ENCODE data around the gene SLC25A10. TPM values are rescaled to one million over a fixed set of nuclear protein-coding genes. Genes with fewer than 3 reads are reported as not detected.

SLC25A10 gene
- total and polyA plus RNA-seq, 12 donors: 6.7 to 14.6 (median 9.4) TPM

DNA sequence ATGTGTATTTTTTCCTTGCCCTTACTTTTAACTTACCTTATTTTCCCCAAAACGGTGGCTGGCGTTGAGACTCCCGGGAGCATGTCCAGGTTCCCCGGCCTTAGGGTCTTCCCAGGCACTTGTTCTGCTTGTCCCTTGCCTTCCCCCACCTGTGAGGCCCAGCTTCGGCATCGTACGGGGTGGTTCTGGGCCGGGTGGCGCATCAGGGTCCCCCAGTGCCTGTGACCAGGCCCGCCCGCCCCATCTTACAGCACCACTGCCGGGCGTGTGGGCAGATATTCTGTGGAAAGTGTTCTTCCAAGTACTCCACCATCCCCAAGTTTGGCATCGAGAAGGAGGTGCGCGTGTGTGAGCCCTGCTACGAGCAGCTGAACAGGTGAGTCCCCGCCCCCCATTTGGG lies 20.9 kb upstream of the SLC25A10 start:
- H3K27me3 ChIP-seq: no peaks in the 10 kb centered on the region
- peaks cover 0 to 4% (median 0%) of the 10 kb centered on the region in 9 donors for H3K4me1 ChIP-seq
- peaks cover 5 to 100% (median 90%) of the 10 kb centered on the region in 9 donors for H3K36me3 ChIP-seq
- WGBS, 2 donors: 92 to 94% methylated on average over 18 of the region's 18 CpGs
- TF ChIP-seq, protein P1, sequence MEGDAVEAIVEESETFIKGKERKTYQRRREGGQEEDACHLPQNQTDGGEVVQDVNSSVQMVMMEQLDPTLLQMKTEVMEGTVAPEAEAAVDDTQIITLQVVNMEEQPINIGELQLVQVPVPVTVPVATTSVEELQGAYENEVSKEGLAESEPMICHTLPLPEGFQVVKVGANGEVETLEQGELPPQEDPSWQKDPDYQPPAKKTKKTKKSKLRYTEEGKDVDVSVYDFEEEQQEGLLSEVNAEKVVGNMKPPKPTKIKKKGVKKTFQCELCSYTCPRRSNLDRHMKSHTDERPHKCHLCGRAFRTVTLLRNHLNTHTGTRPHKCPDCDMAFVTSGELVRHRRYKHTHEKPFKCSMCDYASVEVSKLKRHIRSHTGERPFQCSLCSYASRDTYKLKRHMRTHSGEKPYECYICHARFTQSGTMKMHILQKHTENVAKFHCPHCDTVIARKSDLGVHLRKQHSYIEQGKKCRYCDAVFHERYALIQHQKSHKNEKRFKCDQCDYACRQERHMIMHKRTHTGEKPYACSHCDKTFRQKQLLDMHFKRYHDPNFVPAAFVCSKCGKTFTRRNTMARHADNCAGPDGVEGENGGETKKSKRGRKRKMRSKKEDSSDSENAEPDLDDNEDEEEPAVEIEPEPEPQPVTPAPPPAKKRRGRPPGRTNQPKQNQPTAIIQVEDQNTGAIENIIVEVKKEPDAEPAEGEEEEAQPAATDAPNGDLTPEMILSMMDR (IDR thresholded peaks at IDR 0.05): no peak
- no peak overlapping the region for H3K27ac ChIP-seq
- H3K4me3 ChIP-seq: no peak overlapping the region
- ATAC-seq (no peak), DNase-seq (no peak)
- intact Hi-C loops (cut with DNase I): no loop called here
- H3K9me3 ChIP-seq: no peaks in the 10 kb centered on the region

DNA sequence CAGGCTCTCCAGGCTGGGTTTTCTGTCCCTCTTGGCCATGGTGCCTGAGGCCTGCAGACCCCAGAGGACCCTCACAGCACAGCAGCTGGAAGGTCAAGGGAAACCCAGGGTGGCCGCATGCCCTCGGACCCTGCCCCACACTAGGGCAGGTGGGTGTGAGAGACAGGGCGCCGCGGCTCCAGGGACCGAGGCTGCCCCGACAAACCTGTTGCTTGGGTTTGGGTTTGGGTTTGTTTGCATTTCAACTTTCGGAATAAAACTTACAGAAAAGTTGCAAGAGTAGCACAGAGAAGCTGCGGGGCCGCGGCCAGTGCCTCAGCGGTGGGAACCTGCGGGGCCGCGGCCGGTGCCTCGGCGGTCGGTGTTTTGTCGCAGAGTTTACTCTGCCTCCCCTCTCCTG lies 20.5 kb upstream of the SLC25A10 start:
- no peak for DNase-seq
- H3K9me3 ChIP-seq: no peaks in the 10 kb centered on the region
- H3K4me1 ChIP-seq: peaks cover 0 to 5% (median under 1%) of the 10 kb centered on the region in 9 donors
- peaks cover 5 to 100% (median 86%) of the 10 kb centered on the region in 9 donors for H3K36me3 ChIP-seq
- WGBS, 2 donors: 93 to 97% methylated on average over 20 of the region's 20 CpGs
- no peaks in the 10 kb centered on the region for H3K27me3 ChIP-seq
- H3K27ac ChIP-seq: no peak overlapping the region
- no peak for ATAC-seq
- no peak overlapping the region for H3K4me3 ChIP-seq
- TF ChIP-seq, protein P1 (IDR thresholded peaks at IDR 0.05): no peak
- intact Hi-C loops (cut with DNase I): no loop called here

DNA sequence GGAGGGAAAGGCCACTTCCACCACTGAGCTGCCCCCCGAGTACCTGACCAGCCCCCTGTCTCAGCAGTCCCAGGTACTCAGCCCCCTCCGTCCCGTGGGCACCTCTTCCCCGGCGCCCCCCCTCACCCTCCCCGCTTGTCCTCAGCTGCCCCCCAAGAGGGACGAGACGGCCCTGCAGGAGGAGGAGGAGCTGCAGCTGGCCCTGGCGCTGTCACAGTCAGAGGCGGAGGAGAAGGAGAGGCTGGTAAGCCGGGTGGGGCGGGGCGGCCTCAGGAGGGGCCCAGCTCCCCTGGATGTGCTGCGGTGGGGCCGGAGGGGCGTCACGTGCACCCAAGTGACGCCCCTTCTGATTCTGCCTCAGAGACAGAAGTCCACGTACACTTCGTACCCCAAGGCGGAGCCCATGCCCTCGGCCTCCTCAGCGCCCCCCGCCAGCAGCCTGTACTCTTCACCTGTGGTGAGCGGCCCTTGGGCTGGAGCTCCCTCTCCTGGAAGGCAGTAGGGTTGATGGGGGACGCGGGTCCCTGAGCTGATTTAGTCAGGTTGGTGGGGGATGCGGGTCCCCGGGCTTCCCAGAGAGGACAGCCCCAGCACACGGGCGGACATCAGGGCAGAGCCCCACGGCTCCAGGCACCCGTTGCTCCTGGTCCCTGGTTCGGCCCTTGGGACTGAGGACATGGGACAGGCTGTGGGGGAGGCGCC lies 18.4 kb upstream of the SLC25A10 start:
- TF ChIP-seq, protein P1 (IDR thresholded peaks at IDR 0.05): no peak
- Histone ChIP-seq H3K27ac (no peak overlapping the region), H3K9me3 (no peaks in the 10 kb centered on the region), H3K4me1 (peaks cover 0 to 20% (median 7%) of the 10 kb centered on the region in 9 donors), H3K4me3 (no peak overlapping the region), H3K36me3 (peaks cover 5 to 100% (median 75%) of the 10 kb centered on the region in 9 donors), H3K27me3 (no peaks in the 10 kb centered on the region)
- ATAC-seq (no peak), DNase-seq (no peak)
- intact Hi-C loops (cut with DNase I): no loop called here
- 88 to 89% methylated on average over 33 to 35 of the region's 35 CpGs for WGBS, 2 donors

DNA sequence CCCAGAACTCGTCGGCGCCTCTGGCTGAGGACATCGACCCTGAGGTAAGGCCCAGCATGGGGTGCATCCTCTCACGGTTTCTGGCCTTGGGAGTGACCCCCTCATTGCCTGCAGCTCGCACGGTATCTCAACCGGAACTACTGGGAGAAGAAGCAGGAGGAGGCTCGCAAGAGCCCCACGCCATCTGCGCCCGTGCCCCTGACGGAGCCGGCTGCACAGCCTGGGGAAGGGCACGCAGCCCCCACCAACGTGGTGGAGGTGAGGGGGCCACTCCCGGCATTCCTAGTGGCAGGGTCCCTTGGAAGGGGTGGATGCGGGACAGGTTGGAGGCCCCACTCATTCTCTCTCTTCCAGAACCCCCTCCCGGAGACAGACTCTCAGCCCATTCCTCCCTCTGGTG lies 17.3 kb upstream of the SLC25A10 start:
- ATAC-seq: no peak
- peaks cover 0 to 20% (median 7%) of the 10 kb centered on the region in 9 donors for H3K4me1 ChIP-seq
- DNase-seq: no peak
- no peak overlapping the region for H3K4me3 ChIP-seq
- no peak overlapping the region for H3K27ac ChIP-seq
- peaks cover 5 to 100% (median 73%) of the 10 kb centered on the region in 9 donors for H3K36me3 ChIP-seq
- WGBS, 2 donors: 95 to 96% methylated on average over 19 of the region's 19 CpGs
- no peaks in the 10 kb centered on the region for H3K27me3 ChIP-seq
- intact Hi-C loops (cut with DNase I): no loop called here
- H3K9me3 ChIP-seq: no peaks in the 10 kb centered on the region
- TF ChIP-seq, protein P1 (IDR thresholded peaks at IDR 0.05): no peak

All from heart right ventricle (tissue), 16 donors.